ENCODE results near the gene TAS2R16.

DNA sequence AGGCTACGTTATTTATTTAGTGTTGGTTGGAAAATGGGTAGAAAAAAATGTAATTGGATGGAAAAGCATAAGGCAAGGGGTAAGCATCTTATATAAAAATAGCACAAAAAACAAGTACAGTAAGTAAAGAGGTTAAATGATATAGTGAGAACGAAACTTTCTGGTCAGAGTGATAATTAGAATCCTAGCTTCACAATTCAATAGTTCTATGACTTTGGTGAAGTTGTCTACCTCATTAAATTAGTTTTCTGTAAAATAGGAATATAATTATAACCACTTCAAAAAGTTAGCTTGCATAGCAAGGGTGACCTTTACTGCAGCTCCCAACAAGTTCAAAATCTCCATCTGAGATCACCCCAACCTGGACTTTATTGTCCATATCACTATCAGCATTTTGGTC, 30.8 kb upstream of the TAS2R16 start:
- TF ChIP-seq, protein P1, sequence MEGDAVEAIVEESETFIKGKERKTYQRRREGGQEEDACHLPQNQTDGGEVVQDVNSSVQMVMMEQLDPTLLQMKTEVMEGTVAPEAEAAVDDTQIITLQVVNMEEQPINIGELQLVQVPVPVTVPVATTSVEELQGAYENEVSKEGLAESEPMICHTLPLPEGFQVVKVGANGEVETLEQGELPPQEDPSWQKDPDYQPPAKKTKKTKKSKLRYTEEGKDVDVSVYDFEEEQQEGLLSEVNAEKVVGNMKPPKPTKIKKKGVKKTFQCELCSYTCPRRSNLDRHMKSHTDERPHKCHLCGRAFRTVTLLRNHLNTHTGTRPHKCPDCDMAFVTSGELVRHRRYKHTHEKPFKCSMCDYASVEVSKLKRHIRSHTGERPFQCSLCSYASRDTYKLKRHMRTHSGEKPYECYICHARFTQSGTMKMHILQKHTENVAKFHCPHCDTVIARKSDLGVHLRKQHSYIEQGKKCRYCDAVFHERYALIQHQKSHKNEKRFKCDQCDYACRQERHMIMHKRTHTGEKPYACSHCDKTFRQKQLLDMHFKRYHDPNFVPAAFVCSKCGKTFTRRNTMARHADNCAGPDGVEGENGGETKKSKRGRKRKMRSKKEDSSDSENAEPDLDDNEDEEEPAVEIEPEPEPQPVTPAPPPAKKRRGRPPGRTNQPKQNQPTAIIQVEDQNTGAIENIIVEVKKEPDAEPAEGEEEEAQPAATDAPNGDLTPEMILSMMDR (IDR thresholded peaks at IDR 0.05; ENCODE audit: low read depth, low read length, poor library complexity, severe bottlenecking): no peak
- TF ChIP-seq EZH2phosphoT487 (IDR thresholded peaks at IDR 0.05; ENCODE audit: borderline replicate concordance, low read length): no peak
